GM12878 (cell line): ENCODE measurements around the gene LGALS1. TPM values are rescaled to one million over a fixed set of nuclear protein-coding genes. Genes with fewer than 3 reads are reported as not detected.

Experiments
- ATAC-seq: fragments of 200-7000 bp; cut with Tn5 transposase; 3 replicates; pipeline ENCODE4 v1.9.1; 2020; ENCODE audit warnings: mild to moderate bottlenecking, moderate library complexity
- BruUV-seq: library from RNA; stranded (reverse); fragments of 400-500 nt; replicated peaks from 2 replicates; lab custom pipeline; 2021; lab: Mats Ljungman, UMichigan
- CTCF ChIA-PET: fragments of 300-600 bp; sonication (Branson Sonifier 250); formaldehyde crosslinking; extraction: SDS; loops from one replicate; lab custom pipeline; 2021; ENCODE audit warnings: inconsistent platforms; lab: Yijun Ruan, JAX
- POLR2A ChIA-PET: fragments of 350-600 bp; formaldehyde crosslinking; extraction: SDS; loops from one replicate; lab custom pipeline; 2021; ENCODE audit warnings: inconsistent platforms; lab: Charles Lee
- RAD21 ChIA-PET: fragments of 300-600 bp; sonication (Branson Sonifier 250); formaldehyde crosslinking; loops from one replicate; lab custom pipeline; 2023; ENCODE audit warnings: antibody characterized with exemption; ENCODE audit not compliant: unreplicated experiment; lab: Charles Lee
- SMC1A ChIA-PET: fragments of 300-600 bp; sonication (Branson Sonifier 250); formaldehyde crosslinking; loops from one replicate; lab custom pipeline; 2023; ENCODE audit not compliant: unreplicated experiment, uncharacterized antibody; lab: Charles Lee
- DNase-seq: peaks from one replicate; pipeline ENCODE4 v3.0.0-alpha.2; 2011; ENCODE audit warnings: low read depth, low spot score
- FAIRE-seq: peaks from 3 replicates; lab custom pipeline; 2011; peaks lifted over from hg19 to GRCh38; lab: Jason Lieb, UNC
- H2AFZ ChIP-seq: 2 replicates; pipeline ENCODE4 v1.6.0; 2011; ENCODE audit warnings: low read depth, low read length, control low read depth; ENCODE audit not compliant: control insufficient read depth
- H3K27ac ChIP-seq: 2 replicates; pipeline ENCODE4 v1.5.1; 2011; ENCODE audit warnings: control low read depth; ENCODE audit not compliant: control insufficient read depth, insufficient read depth
- H3K27me3 ChIP-seq, 2 experiments: replicated peaks in 1 of 2; 2 replicates each; pipeline versions ENCODE4 v1.6.0 to v1.6.1; 2011; ENCODE audit warnings: low read length in 1 of 2; ENCODE audit not compliant: control insufficient read depth in 2 of 2, insufficient read depth in 2 of 2
- H3K36me3 ChIP-seq, 2 experiments: 2 replicates each; pipeline ENCODE4 v1.5.1; 2011; ENCODE audit warnings: low read length in 1 of 2; ENCODE audit not compliant: control insufficient read depth in 2 of 2, insufficient read depth in 2 of 2
- H3K4me1 ChIP-seq: 2 replicates; pipeline ENCODE4 v1.6.1; 2011; ENCODE audit warnings: mild to moderate bottlenecking, low read length, moderate library complexity, mixed read lengths; ENCODE audit not compliant: control insufficient read depth, insufficient read depth
- H3K4me2 ChIP-seq: 2 replicates; pipeline ENCODE4 v1.6.0; 2011; ENCODE audit warnings: control low read depth; ENCODE audit not compliant: control insufficient read depth, insufficient read depth
- H3K4me3 ChIP-seq: fragments of 200-600 bp; sonication (generic); 2 replicates; pipeline ENCODE4 v1.5.1; 2016
- H3K79me2 ChIP-seq: 2 replicates; pipeline ENCODE4 v1.6.0; 2011; ENCODE audit warnings: low read length; ENCODE audit not compliant: control insufficient read depth, insufficient read depth
- H3K9ac ChIP-seq: 2 replicates; pipeline ENCODE4 v1.8.0; 2011; ENCODE audit warnings: low read length, control low read depth, mixed read lengths; ENCODE audit not compliant: control insufficient read depth, insufficient read depth
- H3K9me3 ChIP-seq: replicated peaks from 3 replicates; pipeline ENCODE4 v1.5.1; 2011; ENCODE audit warnings: mild to moderate bottlenecking, low read length; ENCODE audit not compliant: control insufficient read depth, insufficient read depth
- H4K20me1 ChIP-seq: 2 replicates; pipeline ENCODE4 v1.6.0; 2011; ENCODE audit not compliant: control insufficient read depth, insufficient read depth
- FOXK2 ChIP-seq: fragments of 450-650 bp; IDR thresholded peaks from 2 replicates; pipeline ENCODE4 v1.6.1; 2017; ENCODE audit warnings: mild to moderate bottlenecking, moderate library complexity
- HDAC6 ChIP-seq: fragments of 200-600 bp; sonication (generic); IDR thresholded peaks from one replicate; pipeline ENCODE4 v1.8.0; 2017; ENCODE audit warnings: antibody characterized with exemption; ENCODE audit not compliant: unreplicated experiment
- KAT2A ChIP-seq: conservative IDR thresholded peaks from 2 replicates; pipeline ENCODE4 v1.6.1; 2011; ENCODE audit warnings: low read depth, low read length; ENCODE audit not compliant: control insufficient read depth
- POU2F2 ChIP-seq: IDR thresholded peaks from 3 replicates; pipeline ENCODE4 v1.6.1; 2011; ENCODE audit warnings: low read depth, mild to moderate bottlenecking, low read length, borderline replicate concordance
- RCOR1 ChIP-seq: conservative IDR thresholded peaks from 2 replicates; pipeline ENCODE4 v1.6.1; 2012; ENCODE audit warnings: low read depth, low read length, improper control_type of control experiment
- RUNX3 ChIP-seq: IDR thresholded peaks from 2 replicates; pipeline ENCODE4 v1.6.1; 2012; ENCODE audit warnings: low read length, inconsistent platforms
- SIN3A ChIP-seq: IDR thresholded peaks from 2 replicates; pipeline ENCODE4 v1.6.1; 2012; ENCODE audit warnings: low read depth, low read length, improper control_type of control experiment
- TAF1 ChIP-seq: IDR thresholded peaks from 2 replicates; pipeline ENCODE4 v1.6.1; 2011; ENCODE audit warnings: mild to moderate bottlenecking, low read depth, low read length, borderline replicate concordance
- WGBS: methylation state at CpG from one replicate; pipeline ENCODE4 v1.1.6; 2016; ENCODE audit warnings: low lambda C conversion rate; ENCODE audit not compliant: insufficient replicate concordance, insufficient coverage; ENCODE audit errors: missing lambda C conversion rate; 5-methylcytosine and 5-hydroxymethylcytosine counted together
- in situ Hi-C: fragments of 300-500 bp; cut with MboI; formaldehyde crosslinking; loops from 9 replicates; pipeline ENCODE4 v1.14.3; 2018; ENCODE audit warnings: mixed read lengths
- intact Hi-C: fragments of 100-400 bp; cut with micrococcal nuclease; formaldehyde crosslinking; loops from one replicate; pipeline ENCODE4 v1.14.2; 2022; ENCODE audit not compliant: unreplicated experiment
- polyA plus RNA-seq, 11 experiments: library from polyadenylated mRNA; depleted of rRNA in 4 of 11; unstranded in 6 of 11; stranded (reverse) in 5 of 11; fragments of >200 nt; fragmentation: Nextera tagmentation in 4 of 11; fragmentation: Illumina TruSeq in 1 of 11; extraction: Ambion mirVana in 4 of 11; extraction: Trizol in 1 of 11; gene quantifications; 1 replicate in 1 of 11; 2 replicates in 10 of 11; pipeline versions ENCODE4 v1.2.1 to v1.2.3, GENCODE V29; 2011 to 2016; ENCODE audit warnings: inconsistent platforms in 2 of 11, missing spikeins in 2 of 11, low read depth in 1 of 11
- total RNA-seq, 4 experiments: library from RNA; depleted of rRNA in 3 of 4; stranded (reverse); fragments of >200 nt in 3 of 4; fragmentation: Illumina TruSeq in 1 of 4; extraction: Trizol in 1 of 4; gene quantifications; 2 replicates each; pipeline versions ENCODE4 v1.2.1 to v1.2.3, GENCODE V29; 2013 to 2021

The LGALS1 gene
- total and polyA plus RNA-seq, 10 of the 15 experiments (the other 5 are each of a cell fraction or from before 2014, with no cell fraction given): 312 to 1,889 (median 706) TPM

- 98% methylated on average over 23 of the region's 24 CpGs for WGBS
- Histone ChIP-seq H3K27ac (no peak overlapping the region), H3K36me3 (peaks cover 0 to 12% of the 10 kb centered on the region in 2 experiments; a peak in 3 of 4 replicates), H4K20me1 (no peaks in the 10 kb centered on the region), H3K9me3 (no peaks in the 10 kb centered on the region), H3K9ac (no peak overlapping the region), H3K4me2 (no peak overlapping the region)
- DNase-seq: no peak
- CTCF ChIA-PET: interaction anchor here (0.8 to 11.7 kb wide), 2 partner anchors 13 to 23 kb away, joined by 3 to 414 read pairs; partner anchors contain the start of genes LGALS1 and NOL12
- RAD21 ChIA-PET: interaction anchor here (8.5 kb wide), 1 partner anchor 17 kb away, joined by 164 read pairs; the partner anchor contains the start of gene NOL12
- TF ChIP-seq POU2F2 (no peak), RCOR1 (no peak), SIN3A (no peak), KAT2A (no peak), RUNX3 (no peak), HDAC6 (no peak), FOXK2 (no peak), TAF1 (no peak)
- TF ChIP-seq, all 136 proteins: peak for 0
- peaks cover 30% of the 10 kb centered on the region for H3K79me2 ChIP-seq
- no peaks in the 10 kb centered on the region for H3K27me3 ChIP-seq
- peaks cover 10% of the 10 kb centered on the region for H3K4me1 ChIP-seq
- intact Hi-C loops (no loop called here), in situ Hi-C loops (no loop called here)
- no peak overlapping the region for H3K4me3 ChIP-seq
- POLR2A ChIA-PET: interaction anchor here (9.6 kb wide), 1 partner anchor 15 kb away, joined by 209 read pairs; the partner anchor contains the start of genes LGALS1 and NOL12
- SMC1A ChIA-PET: no interaction called here
- FAIRE-seq (no peak), ATAC-seq (no peak)
- BruUV-seq: no TSS peak
- no peak overlapping the region for H2AFZ ChIP-seq
These were observed 9.9 kb upstream of the LGALS1 start for GRCh38 chr22:37665487-37665886.
